Measurements from ENCODE around the gene NCKAP5L.
"Not testable (repeated sequence)": the region's sequence is repeated elsewhere in the genome, so short reads cannot be mapped to it uniquely, and the experiment has no call there.

Gene NCKAP5L

GRCh38 chr12:49776413-49776812, 51.8 kb downstream of the NCKAP5L start:
- DNase-seq, result peak; percentile 38

GRCh38 chr12:49773102-49773501, 55.1 kb downstream of the NCKAP5L start:
- DNase-seq, result not testable (repeated sequence)

GRCh38 chr12:49767333-49767732, 60.9 kb downstream of the NCKAP5L start:
- no peak for DNase-seq

GRCh38 chr12:49766115-49766455, 62.1 kb downstream of the NCKAP5L start:
- DNase-seq, result no peak

- no peak for DNase-seq
Measured at GRCh38 chr12:49764126-49764525, 64.1 kb downstream of the NCKAP5L start.

GRCh38 chr12:49763006-49763591, 65.1 kb downstream of the NCKAP5L start:
- peak; percentile 75 for DNase-seq

GRCh38 chr12:49762468-49762847, 65.8 kb downstream of the NCKAP5L start:
- DNase-seq, result no peak

- no peak for DNase-seq
Measured at GRCh38 chr12:49761677-49762467, 66.3 kb downstream of the NCKAP5L start.

- DNase-seq, result no peak
Measured at GRCh38 chr12:49750996-49751393, 77.2 kb downstream of the NCKAP5L start.

- DNase-seq, result peak; percentile 25
Measured at GRCh38 chr12:49750027-49750995, 77.9 kb downstream of the NCKAP5L start.

GRCh38 chr12:49748800-49749199, 79.4 kb downstream of the NCKAP5L start:
- no peak for DNase-seq

GRCh38 chr12:49748306-49748705, 79.9 kb downstream of the NCKAP5L start:
- no peak for DNase-seq

GRCh38 chr12:49744363-49744885, 83.8 kb downstream of the NCKAP5L start:
- no peak for DNase-seq

- DNase-seq, result peak; percentile 74
Measured at GRCh38 chr12:49741882-49742620, 86.2 kb downstream of the NCKAP5L start.

Data from stimulated activated CD4-positive, alpha-beta T cell treated with anti-CD3 and anti-CD28 coated beads, Interleukin-12 subunit alpha, Interleukin-12 subunit beta, amount 100 ng/mL, for 4 hours (primary cell).